ENCODE data around the gene POLK. TPM values are rescaled to one million over a fixed set of nuclear protein-coding genes. Genes with fewer than 3 reads are reported as not detected.
A peak's percentile ranks its signal among the peaks of the same experiment; 100 is the strongest.

Gene POLK
- total and polyA plus RNA-seq, 2 of the 4 experiments (the other 2 are of a cell fraction), result 10.4 to 24.4 TPM

DNA sequence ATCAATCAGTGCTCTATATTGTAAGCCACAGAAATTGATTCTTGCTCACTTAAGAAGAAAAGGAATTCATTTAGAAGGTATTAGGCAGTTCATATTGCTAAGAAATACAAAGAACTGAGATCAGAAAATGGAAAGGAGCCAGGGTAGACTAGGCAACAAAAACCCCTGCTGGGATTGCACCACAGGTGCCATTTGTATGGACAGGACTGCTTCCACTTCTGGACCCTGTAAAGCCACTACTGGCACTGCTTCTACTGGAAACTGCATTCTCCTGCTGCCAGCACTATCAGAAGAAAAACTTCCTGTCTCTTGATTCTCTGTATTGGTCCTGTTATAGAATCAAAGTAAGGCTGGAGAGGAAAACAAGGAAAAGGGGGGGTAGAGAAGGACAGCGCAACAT, 46.2 kb upstream of the POLK start:
- H3K4ac ChIP-seq (ENCODE audit: low read depth, low read length), result no peak overlapping the region
- intact Hi-C loops (cut with micrococcal nuclease), result no loop called here
- no peak for TF ChIP-seq CEBPB (IDR thresholded peaks at IDR 0.05; ENCODE audit: low read depth, low read length)
- no peak for TF ChIP-seq POLR2A (IDR thresholded peaks at IDR 0.05; ENCODE audit: low read depth, low read length)
- TF ChIP-seq, protein P1, sequence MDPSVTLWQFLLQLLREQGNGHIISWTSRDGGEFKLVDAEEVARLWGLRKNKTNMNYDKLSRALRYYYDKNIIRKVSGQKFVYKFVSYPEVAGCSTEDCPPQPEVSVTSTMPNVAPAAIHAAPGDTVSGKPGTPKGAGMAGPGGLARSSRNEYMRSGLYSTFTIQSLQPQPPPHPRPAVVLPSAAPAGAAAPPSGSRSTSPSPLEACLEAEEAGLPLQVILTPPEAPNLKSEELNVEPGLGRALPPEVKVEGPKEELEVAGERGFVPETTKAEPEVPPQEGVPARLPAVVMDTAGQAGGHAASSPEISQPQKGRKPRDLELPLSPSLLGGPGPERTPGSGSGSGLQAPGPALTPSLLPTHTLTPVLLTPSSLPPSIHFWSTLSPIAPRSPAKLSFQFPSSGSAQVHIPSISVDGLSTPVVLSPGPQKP (IDR thresholded peaks at IDR 0.05; ENCODE audit: borderline replicate concordance, low read depth, low read length), result no peak
- no peak for TF ChIP-seq CHD1 (IDR thresholded peaks at IDR 0.05; ENCODE audit: low read depth, low read length)
- TF ChIP-seq NFE2L2 (IDR thresholded peaks at IDR 0.05; ENCODE audit: low read depth, low read length), result no peak
- no peak for TF ChIP-seq MAFK (IDR thresholded peaks at IDR 0.05; ENCODE audit: low read depth, low read length)
- TF ChIP-seq, protein P2, sequence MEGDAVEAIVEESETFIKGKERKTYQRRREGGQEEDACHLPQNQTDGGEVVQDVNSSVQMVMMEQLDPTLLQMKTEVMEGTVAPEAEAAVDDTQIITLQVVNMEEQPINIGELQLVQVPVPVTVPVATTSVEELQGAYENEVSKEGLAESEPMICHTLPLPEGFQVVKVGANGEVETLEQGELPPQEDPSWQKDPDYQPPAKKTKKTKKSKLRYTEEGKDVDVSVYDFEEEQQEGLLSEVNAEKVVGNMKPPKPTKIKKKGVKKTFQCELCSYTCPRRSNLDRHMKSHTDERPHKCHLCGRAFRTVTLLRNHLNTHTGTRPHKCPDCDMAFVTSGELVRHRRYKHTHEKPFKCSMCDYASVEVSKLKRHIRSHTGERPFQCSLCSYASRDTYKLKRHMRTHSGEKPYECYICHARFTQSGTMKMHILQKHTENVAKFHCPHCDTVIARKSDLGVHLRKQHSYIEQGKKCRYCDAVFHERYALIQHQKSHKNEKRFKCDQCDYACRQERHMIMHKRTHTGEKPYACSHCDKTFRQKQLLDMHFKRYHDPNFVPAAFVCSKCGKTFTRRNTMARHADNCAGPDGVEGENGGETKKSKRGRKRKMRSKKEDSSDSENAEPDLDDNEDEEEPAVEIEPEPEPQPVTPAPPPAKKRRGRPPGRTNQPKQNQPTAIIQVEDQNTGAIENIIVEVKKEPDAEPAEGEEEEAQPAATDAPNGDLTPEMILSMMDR (conservative IDR thresholded peaks at IDR 0.05; ENCODE audit: low read depth, low read length), result no peak
- TF ChIP-seq MXI1 (IDR thresholded peaks at IDR 0.05; ENCODE audit: borderline replicate concordance, low read depth, low read length), result no peak
- TF ChIP-seq RAD21 (IDR thresholded peaks at IDR 0.05; ENCODE audit: low read length), result no peak

More for the DNA sequence above, 46.2 kb upstream of the POLK start:
- peaks cover 20% of the 10 kb centered on the region; the same call in 1 of the 2 replicates for H4K20me1 ChIP-seq (ENCODE audit: insufficient read depth, low read length)
- no peak overlapping the region for H4K8ac ChIP-seq (ENCODE audit: low read depth in 2 of 2, low read length in 2 of 2)
- no peak overlapping the region for H3K56ac ChIP-seq (ENCODE audit: extremely low read depth, insufficient read depth, low read length)
- no peak overlapping the region for H2AK9ac ChIP-seq (replicated peaks; ENCODE audit: low read depth, low read length, poor library complexity)
- no peak overlapping the region for H4K91ac ChIP-seq (ENCODE audit: insufficient read depth, low read depth, low read length)
- H3K4me3 ChIP-seq (ENCODE audit: insufficient read depth, low read depth, low read length), result no peak overlapping the region
- DNase-seq (peak; percentile 25), ATAC-seq (ENCODE audit: low read depth) (no peak)
- BruUV-seq (replicated peaks), result no TSS peak
- no peak overlapping the region for H2BK120ac ChIP-seq (ENCODE audit: low read depth, low read length)
- no peak overlapping the region for H2BK5ac ChIP-seq (ENCODE audit: low read depth, low read length, poor library complexity, severe bottlenecking)
- no peaks in the 10 kb centered on the region for H3K27me3 ChIP-seq (ENCODE audit: control insufficient read depth, insufficient read depth, low read length)
- dilution Hi-C loops (cut with HindIII; ENCODE audit: low sequenced_read_pairs, unreplicated experiment), result no loop called here
- no peak overlapping the region for H3K23ac ChIP-seq (ENCODE audit: low read depth, low read length)
- no peak overlapping the region for H4K5ac ChIP-seq (ENCODE audit: low read depth, low read length)
- H3K4me1 ChIP-seq (ENCODE audit: control insufficient read depth, insufficient read depth, low read length), result peaks cover 2% of the 10 kb centered on the region; the same call in 1 of the 2 replicates
- peaks cover 28 to 48% of the 10 kb centered on the region in 2 experiments for H3K79me1 ChIP-seq (ENCODE audit: low read depth in 1 of 2, low read length in 2 of 2)
- H2BK20ac ChIP-seq (ENCODE audit: low read depth, low read length), result no peak overlapping the region
- H2AK5ac ChIP-seq (ENCODE audit: low read depth, low read length), result no peak overlapping the region
- CTCF ChIA-PET, result no interaction called here
- H3K9ac ChIP-seq (ENCODE audit: low read depth, low read length), result no peak overlapping the region
- H2AFZ ChIP-seq (replicated peaks; ENCODE audit: low read length, poor library complexity), result no peak overlapping the region
- POLR2A ChIA-PET (ENCODE audit: unreplicated experiment), result no interaction called here
- H3K9me3 ChIP-seq (ENCODE audit: control insufficient read depth, insufficient read depth, low read length), result peaks cover 7% of the 10 kb centered on the region; the same call in 1 of the 2 replicates
- peaks cover 4% of the 10 kb centered on the region for H3K9me1 ChIP-seq (ENCODE audit: insufficient read depth, low read length)
- no peaks in the 10 kb centered on the region for H3K36me3 ChIP-seq (ENCODE audit: control insufficient read depth, insufficient read depth, low read length)
- in situ Hi-C loops (cut with MboI; ENCODE audit: low sequenced_read_pairs), result no loop called here
- no peak overlapping the region for H3K14ac ChIP-seq (replicated peaks; ENCODE audit: low read depth, low read length)
- no peak overlapping the region for H2BK15ac ChIP-seq (ENCODE audit: low read depth, low read length)
- H3K4me2 ChIP-seq (ENCODE audit: low read depth, low read length), result no peak overlapping the region
- H3K27ac ChIP-seq (ENCODE audit: insufficient read depth, low read length), result no peak overlapping the region
- no CpG with 5 or more reads among the region's 1 CpG for WGBS, 2 experiments (ENCODE audit: extremely low coverage in 2 of 2, insufficient read length in 1 of 2)
- H3K18ac ChIP-seq (ENCODE audit: low read depth, low read length), result no peak overlapping the region
